ENCODE measurements around the gene MFSD6.
"Not testable (repeated sequence)": the region's sequence is repeated elsewhere in the genome, so short reads cannot be mapped to it uniquely, and the experiment has no call there.

MFSD6 gene

DNA sequence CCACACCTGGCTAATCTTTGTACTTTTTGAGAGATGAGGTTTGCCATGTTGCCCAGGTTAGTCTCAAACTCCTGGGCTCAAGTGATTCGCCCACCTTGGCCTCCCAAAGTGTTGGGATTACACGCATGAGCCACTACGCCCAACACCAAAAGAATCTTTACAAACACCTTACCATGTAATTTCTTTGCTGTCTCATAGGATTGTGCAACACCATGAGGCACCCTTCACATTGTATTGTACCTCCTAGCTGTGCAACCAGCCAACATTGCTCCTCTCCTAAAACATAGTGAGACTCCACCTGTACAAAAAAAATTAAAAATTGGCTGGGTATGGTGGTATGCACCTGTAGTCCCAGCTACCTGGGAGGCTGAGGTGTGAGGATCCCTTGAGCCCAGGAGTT lies 3.1 kb upstream of the MFSD6 start:
- no peak for DNase-seq

DNA sequence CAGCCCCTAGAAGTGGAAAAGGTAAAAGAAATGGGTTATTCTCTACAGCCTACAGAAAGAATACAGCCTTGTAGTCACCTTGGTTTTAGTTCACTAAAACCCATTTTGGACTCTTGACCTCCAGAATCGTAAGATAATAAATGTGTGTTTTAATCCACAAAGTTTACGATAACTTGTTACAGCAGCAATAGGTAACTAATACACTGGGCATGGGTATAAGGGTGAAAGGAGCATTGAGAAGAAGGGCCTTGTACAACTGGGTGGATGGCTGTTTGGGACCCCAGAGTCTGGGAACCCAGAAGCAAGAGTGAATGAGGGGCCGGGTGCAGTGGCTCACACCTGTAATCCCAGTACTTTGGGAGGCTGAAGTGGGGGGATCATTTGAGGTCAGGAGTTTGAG lies 2.2 kb upstream of the MFSD6 start:
- DNase-seq: no peak

- DNase-seq: no peak
These were observed 1.4 kb upstream of the MFSD6 start for GRCh38 chr2:190406805-190407204.

DNA sequence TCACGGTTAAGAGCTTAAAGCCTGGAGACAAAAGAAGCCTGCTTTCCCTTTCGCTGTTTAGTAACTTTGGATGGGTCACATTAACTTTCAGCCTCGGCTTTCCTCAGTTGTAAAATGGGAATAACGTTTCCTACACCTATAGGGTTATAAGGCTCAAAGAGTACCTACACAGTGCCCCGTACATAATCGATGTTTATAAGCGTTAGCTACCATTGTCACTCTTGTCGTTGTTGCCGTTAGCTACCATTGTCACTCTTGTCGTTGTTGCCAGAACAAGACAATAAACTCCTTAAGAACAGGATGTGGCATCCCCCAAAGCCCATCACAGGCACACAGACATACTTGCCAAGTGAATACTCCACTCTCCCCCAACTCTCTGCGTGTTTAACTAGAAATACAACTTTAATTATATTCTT lies 901 bp upstream of the MFSD6 start:
- DNase-seq: peak in 1 of 56 donors; percentile 60

DNA sequence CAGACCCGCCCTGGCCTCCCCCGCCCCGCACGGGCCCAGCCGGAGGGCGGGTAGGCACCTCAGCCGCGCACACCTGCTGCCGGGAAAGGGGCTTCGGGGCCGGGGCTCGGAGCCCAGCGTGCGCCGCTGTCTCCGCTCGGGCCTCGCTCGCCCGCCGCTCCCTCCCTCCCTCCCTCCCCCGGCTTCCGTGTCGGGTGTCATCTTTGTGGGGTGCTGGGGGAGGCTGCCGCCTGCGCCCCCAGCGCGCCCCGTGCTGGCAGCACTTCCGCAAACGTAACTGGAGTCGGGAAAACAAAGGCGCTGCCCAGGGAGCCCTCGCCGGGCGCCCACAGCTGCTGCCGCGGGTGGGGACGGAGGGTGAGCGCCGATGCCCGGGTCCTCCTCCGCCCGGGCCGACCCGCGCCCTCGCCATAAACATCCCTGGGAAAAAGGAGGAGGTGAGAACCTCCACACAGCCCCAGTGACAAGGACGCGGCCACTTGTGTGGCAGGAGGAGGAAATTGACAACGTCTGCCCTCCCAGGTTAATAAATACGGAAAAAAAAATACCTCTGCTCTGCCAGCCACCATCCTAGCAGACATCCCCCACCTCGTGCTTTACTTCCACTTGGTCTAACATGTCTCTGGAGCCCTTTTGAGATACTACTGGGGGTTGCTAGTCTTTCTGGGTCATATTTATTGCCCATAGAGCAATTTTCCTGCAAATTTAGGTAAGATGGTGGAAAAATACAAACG lies 550 bp downstream of the MFSD6 start:
- DNase-seq: peak in 54 of 56 donors; percentile 19 to 89 (median 72)

- peak in 1 of 56 donors; percentile 6 for DNase-seq
These were observed 1.5 kb downstream of the MFSD6 start for GRCh38 chr2:190409616-190410015.

- no peak for DNase-seq
These were observed 2.0 kb downstream of the MFSD6 start for GRCh38 chr2:190410166-190410565.

GRCh38 chr2:190412966-190413365 lies 4.8 kb downstream of the MFSD6 start:
- DNase-seq: no peak

DNA sequence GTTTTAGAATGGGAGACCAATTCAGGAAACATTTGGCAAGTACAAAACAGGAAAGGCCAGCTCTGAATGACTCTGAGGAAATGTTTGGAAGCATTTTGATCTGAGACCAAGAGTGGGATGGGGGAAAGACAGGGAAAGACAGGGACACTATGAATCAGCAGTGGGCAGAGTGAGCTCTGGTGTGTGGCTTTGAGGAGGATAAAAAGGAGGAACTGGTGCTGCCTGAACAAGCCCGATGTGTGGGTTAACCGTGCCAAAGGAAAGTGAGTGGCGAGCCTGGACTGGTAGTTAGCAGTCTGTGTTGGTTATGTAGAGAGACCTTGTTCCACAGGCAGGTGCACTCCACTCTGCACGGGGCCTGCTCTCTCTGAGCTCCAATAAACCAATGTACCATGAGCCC lies 5.3 kb downstream of the MFSD6 start:
- peak in 2 of 56 donors; percentile 11 to 13 for DNase-seq

GRCh38 chr2:190415251-190415650 lies 7.1 kb downstream of the MFSD6 start:
- DNase-seq: no peak

GRCh38 chr2:190415794-190416775 lies 7.9 kb downstream of the MFSD6 start:
- no peak for DNase-seq

DNA sequence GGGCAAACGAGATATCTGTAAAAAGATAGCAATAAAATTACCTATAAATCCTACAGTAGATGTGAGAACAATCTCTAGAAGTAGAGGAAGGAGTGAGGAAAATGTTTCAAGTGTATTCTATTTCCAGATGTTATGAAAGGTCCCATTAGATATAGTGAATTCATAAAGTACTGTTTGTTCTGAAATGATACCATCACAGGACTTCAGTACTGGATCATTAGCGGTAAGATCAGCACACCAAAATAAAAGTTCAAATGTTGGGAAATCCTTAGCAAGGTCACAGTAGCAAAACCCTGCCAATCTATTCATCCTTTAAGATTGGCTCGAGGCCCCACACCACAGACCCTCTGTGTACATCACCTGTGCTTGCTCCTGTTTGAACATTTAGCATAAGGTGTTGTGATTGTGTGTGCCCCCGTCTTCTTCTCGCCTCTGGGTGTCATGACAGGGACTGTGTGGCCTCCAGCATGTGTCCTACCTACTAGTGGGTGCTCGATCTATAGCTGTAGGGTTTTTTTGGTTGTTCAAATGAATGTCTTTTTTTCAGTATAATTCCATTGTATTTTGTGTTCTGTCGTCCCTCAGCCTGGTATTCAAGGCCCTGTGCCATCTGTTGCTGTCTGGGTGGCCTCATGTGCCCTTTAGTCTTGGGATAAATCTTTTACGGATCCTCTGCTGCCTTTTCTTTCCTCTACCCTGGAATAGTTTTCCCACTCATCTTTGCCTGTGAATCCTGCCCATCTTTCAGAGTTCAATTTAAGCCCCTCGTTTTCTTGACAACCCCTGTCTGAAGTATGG lies 9.1 kb downstream of the MFSD6 start:
- DNase-seq: no peak

DNA sequence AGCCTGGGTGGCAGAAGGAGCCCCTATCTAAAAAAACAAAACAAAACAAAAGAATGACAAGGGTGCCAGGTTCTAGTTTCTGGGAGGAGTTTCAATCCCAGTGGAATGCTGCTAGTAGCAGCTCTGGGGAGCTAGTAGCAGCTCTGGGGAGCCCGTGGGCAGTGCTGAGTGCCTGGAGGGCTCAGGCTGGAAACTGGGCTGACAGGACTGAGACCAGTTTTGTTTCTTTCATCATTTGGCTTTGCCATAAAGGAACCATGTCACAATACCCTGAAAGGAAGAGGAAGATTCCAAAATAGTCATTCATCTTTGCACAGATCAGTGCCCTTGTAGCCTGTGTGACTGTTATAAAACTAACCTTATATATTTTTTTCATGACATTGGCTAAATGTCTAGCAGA lies 10.6 kb downstream of the MFSD6 start:
- DNase-seq: no peak

- DNase-seq: no peak
These were observed 12.6 kb downstream of the MFSD6 start for GRCh38 chr2:190420801-190421200.

- no peak for DNase-seq
These were observed 17.2 kb downstream of the MFSD6 start for GRCh38 chr2:190425221-190425866.

GRCh38 chr2:190425883-190426658 lies 17.9 kb downstream of the MFSD6 start:
- no peak for DNase-seq

- DNase-seq: not testable (repeated sequence)
These were observed 22.7 kb downstream of the MFSD6 start for GRCh38 chr2:190430866-190431265.

DNA sequence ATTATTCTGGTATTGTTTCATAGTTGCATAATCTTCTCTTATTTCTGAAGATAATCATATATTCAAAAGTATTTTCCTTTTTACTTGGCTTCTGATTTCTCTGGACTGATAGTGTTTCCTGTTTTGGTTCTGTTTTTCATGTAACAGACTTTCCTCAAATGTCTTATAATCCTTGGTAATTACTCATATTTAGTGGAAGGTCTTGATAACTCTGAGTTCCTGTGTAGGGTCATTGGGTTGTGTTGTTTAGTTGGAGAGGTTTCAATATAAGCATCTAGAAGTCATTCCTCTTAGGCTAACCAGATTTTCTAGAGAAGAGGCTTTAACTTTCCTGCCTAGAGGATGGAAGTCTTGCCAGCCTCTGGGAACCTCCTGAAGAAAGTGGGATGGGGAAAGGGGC lies 23.8 kb downstream of the MFSD6 start:
- DNase-seq: no peak

GRCh38 chr2:190432567-190433231 lies 24.5 kb downstream of the MFSD6 start:
- DNase-seq: no peak
